Trophoblast cell (in vitro differentiated cells and primary cell): ENCODE data around the gene MRPS7.
A peak's percentile ranks its signal among the peaks of the same experiment; 100 is the strongest.
"Not testable (repeated sequence)": the region's sequence is repeated elsewhere in the genome, so short reads cannot be mapped to it uniquely, and the experiment has no call there.

Experiments
- DNase-seq, 2 donors: peaks; one replicate each; pipeline ENCODE4 v3.0.0-alpha.2; 2016
- H2AFZ ChIP-seq: 2 replicates; pipeline ENCODE4 v1.6.1; 2013; ENCODE audit warnings: low read length, moderate library complexity, mild to moderate bottlenecking; ENCODE audit not compliant: insufficient read depth, poor library complexity
- H2AK5ac ChIP-seq: 2 replicates; pipeline ENCODE4 v1.6.1; 2013; ENCODE audit warnings: mild to moderate bottlenecking, low read length
- H2BK120ac ChIP-seq: 2 replicates; pipeline ENCODE4 v1.6.1; 2013; ENCODE audit warnings: low read length, mild to moderate bottlenecking, moderate library complexity; ENCODE audit not compliant: insufficient read depth, poor library complexity
- H2BK12ac ChIP-seq: 2 replicates; pipeline ENCODE4 v1.6.1; 2013; ENCODE audit warnings: mild to moderate bottlenecking, low read length, moderate library complexity
- H2BK5ac ChIP-seq: 2 replicates; pipeline ENCODE4 v1.6.1; 2013; ENCODE audit warnings: low read length, low read depth, moderate library complexity, mild to moderate bottlenecking; ENCODE audit not compliant: poor library complexity
- H3K14ac ChIP-seq: 2 replicates; pipeline ENCODE4 v1.6.1; 2013; ENCODE audit warnings: mild to moderate bottlenecking, low read length
- H3K18ac ChIP-seq: 2 replicates; pipeline ENCODE4 v1.6.1; 2013; ENCODE audit warnings: mild to moderate bottlenecking, low read length
- H3K23ac ChIP-seq: 2 replicates; pipeline ENCODE4 v1.6.1; 2013; ENCODE audit warnings: low read length
- H3K27ac ChIP-seq: 2 replicates; pipeline ENCODE4 v1.5.1; 2013; ENCODE audit warnings: low read depth, mild to moderate bottlenecking, inconsistent platforms, low read length, moderate library complexity
- H3K27me3 ChIP-seq: 2 replicates; pipeline ENCODE4 v1.6.1; 2013; ENCODE audit warnings: inconsistent platforms, mild to moderate bottlenecking, low read length, moderate library complexity; ENCODE audit not compliant: insufficient read depth
- H3K36me3 ChIP-seq, 2 experiments: 1 replicate in 1 of 2; 2 replicates in 1 of 2; pipeline ENCODE4 v1.6.1; 2013; ENCODE audit warnings: low read length in 2 of 2, mild to moderate bottlenecking in 2 of 2, moderate library complexity in 1 of 2; ENCODE audit not compliant: insufficient read depth in 2 of 2, control insufficient read depth in 1 of 2
- H3K4ac ChIP-seq: 2 replicates; pipeline ENCODE4 v1.6.1; 2013; ENCODE audit warnings: low read depth, mild to moderate bottlenecking, low read length, moderate library complexity
- H3K4me1 ChIP-seq, 2 experiments: 1 replicate in 1 of 2; 2 replicates in 1 of 2; pipeline ENCODE4 v1.6.1; 2013; ENCODE audit warnings: low read length in 2 of 2, mild to moderate bottlenecking in 2 of 2, moderate library complexity in 1 of 2; ENCODE audit not compliant: insufficient read depth in 2 of 2, control insufficient read depth in 1 of 2
- H3K4me2 ChIP-seq: 2 replicates; pipeline ENCODE4 v1.6.1; 2013; ENCODE audit warnings: inconsistent platforms, mild to moderate bottlenecking, low read length, moderate library complexity
- H3K4me3 ChIP-seq: 2 replicates; pipeline ENCODE4 v1.5.1; 2013; ENCODE audit warnings: mild to moderate bottlenecking, low read depth, low read length, inconsistent platforms
- H3K79me1 ChIP-seq: one replicate; pipeline ENCODE4 v1.6.1; 2013; ENCODE audit warnings: low read length
- H3K79me2 ChIP-seq: 2 replicates; pipeline ENCODE4 v1.6.1; 2013; ENCODE audit warnings: low read length, mild to moderate bottlenecking; ENCODE audit not compliant: control insufficient read depth, insufficient read depth, poor library complexity
- H3K9ac ChIP-seq: 2 replicates; pipeline ENCODE4 v1.6.1; 2013; ENCODE audit warnings: mild to moderate bottlenecking, low read length
- H3K9me3 ChIP-seq: 2 replicates; pipeline ENCODE4 v1.6.1; 2013; ENCODE audit warnings: low read depth, mild to moderate bottlenecking, control low read depth, inconsistent platforms, low read length; ENCODE audit not compliant: insufficient read depth
- H4K12ac ChIP-seq: 2 replicates; pipeline ENCODE4 v1.6.1; 2013; ENCODE audit warnings: low read depth, mild to moderate bottlenecking, low read length, moderate library complexity
- H4K8ac ChIP-seq: 2 replicates; pipeline ENCODE4 v1.6.1; 2013; ENCODE audit warnings: low read depth, mild to moderate bottlenecking, low read length, moderate library complexity
- H4K91ac ChIP-seq: one replicate; pipeline ENCODE4 v1.6.1; 2013; ENCODE audit warnings: low read depth, mild to moderate bottlenecking, low read length, moderate library complexity
- WGBS: extraction: QIAGEN DNeasy Blood & Tissue Kit; methylation state at CpG from one replicate; pipeline ENCODE4 v1.1.7; 2013; ENCODE audit warnings: missing lambda C conversion rate; ENCODE audit not compliant: insufficient read length, insufficient coverage; ENCODE audit errors: extremely low coverage; 5-methylcytosine and 5-hydroxymethylcytosine counted together

MRPS7 gene

GRCh38 chr17:75250009-75250471 lies 11.6 kb upstream of the MRPS7 start:
- H3K27me3 ChIP-seq = no peaks in the 10 kb centered on the region
- H3K9me3 ChIP-seq = no peaks in the 10 kb centered on the region
- no peak overlapping the region for H3K18ac ChIP-seq
- H4K91ac ChIP-seq = no peak overlapping the region
- H2AFZ ChIP-seq = no peak overlapping the region
- H3K4me3 ChIP-seq = no peak overlapping the region
- no peak overlapping the region for H3K23ac ChIP-seq
- H4K12ac ChIP-seq = no peak overlapping the region
- peaks cover 12 to 16% of the 10 kb centered on the region in 2 experiments for H3K4me1 ChIP-seq
- DNase-seq = peak; percentile 60 to 73
- no peak overlapping the region for H2AK5ac ChIP-seq
- H3K9ac ChIP-seq = no peak overlapping the region
- peaks cover 2% of the 10 kb centered on the region for H3K79me2 ChIP-seq
- H3K27ac ChIP-seq = peak overlapping the region; percentile 4
- no peak overlapping the region for H4K8ac ChIP-seq
- no peak overlapping the region for H3K4me2 ChIP-seq
- no peak overlapping the region for H3K4ac ChIP-seq
- H3K79me1 ChIP-seq = no peaks in the 10 kb centered on the region
- H3K36me3 ChIP-seq = peaks cover 14 to 16% of the 10 kb centered on the region in 2 experiments
- no peak overlapping the region for H3K14ac ChIP-seq
- no peak overlapping the region for H2BK120ac ChIP-seq
- no peak overlapping the region for H2BK12ac ChIP-seq
- no CpG with 5 or more reads among the region's 11 CpGs for WGBS
- no peak overlapping the region for H2BK5ac ChIP-seq

GRCh38 chr17:75252039-75252816 lies 9.5 kb upstream of the MRPS7 start:
- H3K9ac ChIP-seq = no peak overlapping the region
- H3K79me1 ChIP-seq = no peaks in the 10 kb centered on the region
- no peak overlapping the region for H4K12ac ChIP-seq
- H3K4me3 ChIP-seq = no peak overlapping the region
- H2BK120ac ChIP-seq = no peak overlapping the region
- no peak overlapping the region for H3K23ac ChIP-seq
- H4K91ac ChIP-seq = no peak overlapping the region
- no peak overlapping the region for H2BK5ac ChIP-seq
- no peak overlapping the region for H2BK12ac ChIP-seq
- H3K27me3 ChIP-seq = no peaks in the 10 kb centered on the region
- no peak overlapping the region for H3K4ac ChIP-seq
- H3K79me2 ChIP-seq = peaks cover 2% of the 10 kb centered on the region
- WGBS = no CpG with 5 or more reads among the region's 8 CpGs
- no peaks in the 10 kb centered on the region for H3K9me3 ChIP-seq
- no peak overlapping the region for H3K14ac ChIP-seq
- H3K4me1 ChIP-seq = peaks cover 6 to 12% of the 10 kb centered on the region in 2 experiments
- H3K36me3 ChIP-seq = no peaks in the 10 kb centered on the region
- no peak overlapping the region for H4K8ac ChIP-seq
- H3K18ac ChIP-seq = no peak overlapping the region
- no peak overlapping the region for H3K27ac ChIP-seq
- H3K4me2 ChIP-seq = no peak overlapping the region
- no peak overlapping the region for H2AFZ ChIP-seq
- no peak overlapping the region for H2AK5ac ChIP-seq
- no peak for DNase-seq

GRCh38 chr17:75255954-75256698 lies 5.6 kb upstream of the MRPS7 start:
- WGBS = no CpG with 5 or more reads among the region's 11 CpGs
- not testable (repeated sequence) for H3K36me3 ChIP-seq, H3K4me2 ChIP-seq, H3K4me1 ChIP-seq, H2BK12ac ChIP-seq, H2AFZ ChIP-seq, H3K9me3 ChIP-seq, H3K14ac ChIP-seq, H4K91ac ChIP-seq, H3K9ac ChIP-seq, H3K27ac ChIP-seq, H2BK120ac ChIP-seq, H3K79me1 ChIP-seq, H2BK5ac ChIP-seq, H3K4ac ChIP-seq, H3K27me3 ChIP-seq, DNase-seq, H4K12ac ChIP-seq, H2AK5ac ChIP-seq, H4K8ac ChIP-seq, H3K23ac ChIP-seq, H3K18ac ChIP-seq, H3K4me3 ChIP-seq, H3K79me2 ChIP-seq

GRCh38 chr17:75257228-75257627 lies 4.5 kb upstream of the MRPS7 start:
- not testable (repeated sequence) for H3K4me3 ChIP-seq, H4K8ac ChIP-seq, H3K4me1 ChIP-seq, H3K27me3 ChIP-seq, H2BK12ac ChIP-seq, H3K27ac ChIP-seq, H3K9ac ChIP-seq, H3K14ac ChIP-seq, H2BK5ac ChIP-seq, H2AK5ac ChIP-seq, H3K23ac ChIP-seq, H3K36me3 ChIP-seq, DNase-seq, H3K4ac ChIP-seq, H3K4me2 ChIP-seq, H2AFZ ChIP-seq, H4K12ac ChIP-seq, H2BK120ac ChIP-seq, H3K18ac ChIP-seq, H4K91ac ChIP-seq, H3K9me3 ChIP-seq
- WGBS = no CpG with 5 or more reads among the region's 2 CpGs
- H3K79me2 ChIP-seq = peaks cover 11% of the 10 kb centered on the region
- H3K79me1 ChIP-seq = peaks cover 12% of the 10 kb centered on the region
